PC-3 (cell line): Measurements from ENCODE around the gene BCAR3. TPM values are rescaled to one million over a fixed set of nuclear protein-coding genes. Genes with fewer than 3 reads are reported as not detected.

Experiments
- ATAC-seq: fragments of 200-7000 bp; cut with Tn5 transposase; 2 replicates; pipeline ENCODE4 v1.9.1; 2020; ENCODE audit warnings: mild to moderate bottlenecking, moderate library complexity
- BruUV-seq: library from RNA; stranded (reverse); fragments of 400-500 nt; replicated peaks from 2 replicates; lab custom pipeline; 2021; lab: Mats Ljungman, UMichigan
- CTCF ChIA-PET: fragments of 300-600 bp; sonication (Branson Sonifier 250); formaldehyde crosslinking; loops from one replicate; lab custom pipeline; 2022; ENCODE audit warnings: antibody characterized with exemption; lab: Charles Lee
- POLR2A ChIA-PET: fragments of 300-600 bp; sonication (Branson Sonifier 250); formaldehyde crosslinking; loops from one replicate; lab custom pipeline; 2022; ENCODE audit warnings: antibody characterized with exemption; ENCODE audit not compliant: unreplicated experiment; lab: Charles Lee
- DNase-seq: peaks from one replicate; pipeline ENCODE4 v3.0.0-alpha.2; 2015
- H2AFZ ChIP-seq: fragments of 300-600 bp; sonication (generic); 2 replicates; pipeline ENCODE4 v1.6.0; 2016; ENCODE audit warnings: antibody characterized with exemption, low read length
- H3F3A ChIP-seq: fragments of 300-600 bp; sonication (generic); one replicate; pipeline ENCODE4 v1.6.0; 2017; ENCODE audit warnings: antibody characterized with exemption, low read length, control low read depth, mild to moderate bottlenecking; ENCODE audit not compliant: unreplicated experiment
- H3K27ac ChIP-seq: fragments of 300-600 bp; sonication (generic); 2 replicates; pipeline ENCODE4 v1.5.1; 2016; ENCODE audit warnings: mild to moderate bottlenecking, low read length
- H3K27me3 ChIP-seq: fragments of 300-600 bp; sonication (generic); 2 replicates; pipeline ENCODE4 v1.6.1; 2016; ENCODE audit warnings: low read length, mixed read lengths
- H3K36me3 ChIP-seq: fragments of 300-600 bp; sonication (generic); 2 replicates; pipeline ENCODE4 v1.6.1; 2016; ENCODE audit warnings: low read depth, mixed run types, low read length, mixed read lengths
- H3K4me1 ChIP-seq: fragments of 300-600 bp; sonication (generic); 2 replicates; pipeline ENCODE4 v1.5.1; 2016; ENCODE audit warnings: low read length; ENCODE audit not compliant: insufficient read depth
- H3K4me2 ChIP-seq: fragments of 300-600 bp; sonication (generic); 2 replicates; pipeline ENCODE4 v1.6.0; 2016; ENCODE audit warnings: low read length
- H3K4me3 ChIP-seq: fragments of 300-600 bp; sonication (generic); 2 replicates; pipeline ENCODE4 v1.5.1; 2016; ENCODE audit warnings: mild to moderate bottlenecking, low read length, mixed read lengths
- H3K79me2 ChIP-seq: fragments of 300-600 bp; sonication (generic); 2 replicates; pipeline ENCODE4 v1.6.1; 2017; ENCODE audit warnings: low read length, mixed read lengths
- H3K9ac ChIP-seq: fragments of 300-600 bp; sonication (generic); 2 replicates; pipeline ENCODE4 v1.6.0; 2016; ENCODE audit warnings: mild to moderate bottlenecking, low read length
- H3K9me2 ChIP-seq: fragments of 300-600 bp; sonication (generic); replicated peaks from 2 replicates; pipeline ENCODE4 v1.6.1; 2016; ENCODE audit warnings: mixed run types, low read length, mixed read lengths
- H3K9me3 ChIP-seq: fragments of 300-600 bp; sonication (generic); 2 replicates; pipeline ENCODE4 v1.6.1; 2016; ENCODE audit warnings: low read length, mixed read lengths
- H4K20me1 ChIP-seq: fragments of 300-600 bp; sonication (generic); 2 replicates; pipeline ENCODE4 v1.6.1; 2016; ENCODE audit warnings: low read length, mixed read lengths
- EZH2 ChIP-seq: fragments of 300-600 bp; sonication (generic); IDR thresholded peaks from one replicate; pipeline ENCODE4 v1.6.1; 2017; ENCODE audit warnings: antibody characterized with exemption, mild to moderate bottlenecking, low read length; ENCODE audit not compliant: unreplicated experiment
- EZH2phosphoT487 ChIP-seq: fragments of 300-600 bp; sonication (generic); IDR thresholded peaks from 2 replicates; pipeline ENCODE4 v1.6.1; 2018; ENCODE audit warnings: mild to moderate bottlenecking, antibody characterized with exemption, low read length, borderline replicate concordance
- intact Hi-C: fragments of 100-400 bp; cut with micrococcal nuclease; formaldehyde crosslinking; loops from 2 replicates; pipeline ENCODE4 v1.9.0; 2023
- total RNA-seq: library from RNA; depleted of rRNA; stranded (reverse); fragments of >200 nt; gene quantifications from 2 replicates; pipeline ENCODE4 v1.2.3, GENCODE V29; 2014
- TF ChIP-seq, protein P1 (sequence below): fragments of 300-600 bp; sonication (generic); conservative IDR thresholded peaks from 2 replicates; pipeline ENCODE4 v1.5.1; 2017; ENCODE audit warnings: antibody characterized with exemption, low read depth, mild to moderate bottlenecking, low read length

Gene BCAR3
- total RNA-seq, 1 experiment from 2014 or later, result 171 TPM

DNA sequence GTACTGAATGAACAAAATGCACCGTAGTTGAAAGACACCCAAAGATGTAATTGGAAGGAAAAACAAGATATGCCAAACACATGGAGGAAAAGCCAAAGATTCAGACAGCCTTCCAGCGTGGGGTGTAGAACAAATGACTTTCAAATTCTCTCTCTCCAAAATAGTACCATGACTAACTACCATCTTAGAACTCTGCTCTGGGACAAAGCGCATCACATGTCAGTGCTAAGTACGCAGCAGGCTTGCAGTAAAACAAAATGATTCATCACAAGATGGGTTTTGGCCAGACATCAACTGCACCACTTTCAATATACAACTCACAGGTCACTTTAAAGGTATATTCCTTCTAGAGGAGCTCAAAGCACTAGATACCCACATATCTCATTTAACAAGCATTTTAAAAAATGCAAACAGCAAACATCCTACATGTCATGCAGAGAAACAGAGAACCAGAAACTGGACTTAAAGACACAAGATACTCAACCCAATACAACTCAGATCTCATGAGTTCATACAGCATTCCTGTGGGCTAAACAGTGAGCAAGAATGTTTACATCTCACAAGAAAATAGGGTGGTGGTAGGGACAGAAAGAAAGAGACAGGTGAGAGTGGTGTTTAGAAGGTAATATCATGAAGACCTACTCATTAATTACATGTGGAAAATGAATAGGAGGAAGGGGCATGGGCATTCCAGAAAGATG is 75.7 kb downstream of the BCAR3 start:
- H2AFZ ChIP-seq, result no peak overlapping the region
- peaks cover 89% of the 10 kb centered on the region for H4K20me1 ChIP-seq
- CTCF ChIA-PET, result interaction anchor here (0.5 kb wide), 1 partner anchor 47 kb away, joined by 3 read pairs; no protein-coding TSS in a partner anchor
- H3F3A ChIP-seq, result peaks cover 5% of the 10 kb centered on the region
- peaks cover 46% of the 10 kb centered on the region for H3K4me1 ChIP-seq
- intact Hi-C loops, result no loop called here
- peaks cover 100% of the 10 kb centered on the region for H3K79me2 ChIP-seq
- H3K4me2 ChIP-seq, result peak overlapping the region; percentile 30
- TF ChIP-seq, protein P1, sequence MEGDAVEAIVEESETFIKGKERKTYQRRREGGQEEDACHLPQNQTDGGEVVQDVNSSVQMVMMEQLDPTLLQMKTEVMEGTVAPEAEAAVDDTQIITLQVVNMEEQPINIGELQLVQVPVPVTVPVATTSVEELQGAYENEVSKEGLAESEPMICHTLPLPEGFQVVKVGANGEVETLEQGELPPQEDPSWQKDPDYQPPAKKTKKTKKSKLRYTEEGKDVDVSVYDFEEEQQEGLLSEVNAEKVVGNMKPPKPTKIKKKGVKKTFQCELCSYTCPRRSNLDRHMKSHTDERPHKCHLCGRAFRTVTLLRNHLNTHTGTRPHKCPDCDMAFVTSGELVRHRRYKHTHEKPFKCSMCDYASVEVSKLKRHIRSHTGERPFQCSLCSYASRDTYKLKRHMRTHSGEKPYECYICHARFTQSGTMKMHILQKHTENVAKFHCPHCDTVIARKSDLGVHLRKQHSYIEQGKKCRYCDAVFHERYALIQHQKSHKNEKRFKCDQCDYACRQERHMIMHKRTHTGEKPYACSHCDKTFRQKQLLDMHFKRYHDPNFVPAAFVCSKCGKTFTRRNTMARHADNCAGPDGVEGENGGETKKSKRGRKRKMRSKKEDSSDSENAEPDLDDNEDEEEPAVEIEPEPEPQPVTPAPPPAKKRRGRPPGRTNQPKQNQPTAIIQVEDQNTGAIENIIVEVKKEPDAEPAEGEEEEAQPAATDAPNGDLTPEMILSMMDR, result no peak
- TF ChIP-seq EZH2 (no peak), EZH2phosphoT487 (no peak)
- peak overlapping the region; percentile 59 for H3K27ac ChIP-seq
- DNase-seq (peak; percentile 86), ATAC-seq (peak; percentile 78)
- no peaks in the 10 kb centered on the region for H3K27me3 ChIP-seq
- no peak overlapping the region for H3K4me3 ChIP-seq
- peaks cover 46% of the 10 kb centered on the region for H3K36me3 ChIP-seq
- POLR2A ChIA-PET, result interaction anchor here (0.7 kb wide), 1 partner anchor 205 kb away, joined by 4 read pairs; no protein-coding TSS in a partner anchor
- H3K9ac ChIP-seq, result no peak overlapping the region
- H3K9me2 ChIP-seq, result no peaks in the 10 kb centered on the region
- BruUV-seq, result no TSS peak
- H3K9me3 ChIP-seq, result no peaks in the 10 kb centered on the region

- Histone ChIP-seq H3K4me2 (peak overlapping the region; percentile 9; the same call in 1 of the 2 replicates), H3K27ac (peak overlapping the region; percentile 59), H3K4me1 (peaks cover 46% of the 10 kb centered on the region), H4K20me1 (peaks cover 91% of the 10 kb centered on the region), H3K4me3 (no peak overlapping the region), H3K27me3 (no peaks in the 10 kb centered on the region), H3K36me3 (peaks cover 52% of the 10 kb centered on the region), H3K79me2 (peaks cover 100% of the 10 kb centered on the region), H3K9me3 (no peaks in the 10 kb centered on the region), H3K9ac (no peak overlapping the region), H2AFZ (no peak overlapping the region), H3F3A (peaks cover 5% of the 10 kb centered on the region), H3K9me2 (no peaks in the 10 kb centered on the region)
- ATAC-seq (no peak), DNase-seq (no peak)
- POLR2A ChIA-PET, result no interaction called here
- no TSS peak for BruUV-seq
- CTCF ChIA-PET, result no interaction called here
- TF ChIP-seq, protein P1, result no peak
- no peak for TF ChIP-seq EZH2
- no peak for TF ChIP-seq EZH2phosphoT487
- intact Hi-C loops, result no loop called here
Observed at GRCh38 chr1:93605026-93605568, 76.5 kb downstream of the BCAR3 start.

GRCh38 chr1:93604411-93604810 is 77.2 kb downstream of the BCAR3 start:
- peaks cover 100% of the 10 kb centered on the region for H3K79me2 ChIP-seq
- ChIA-PET CTCF (no interaction called here), POLR2A (no interaction called here)
- H3K9me2 ChIP-seq, result no peaks in the 10 kb centered on the region
- no TSS peak for BruUV-seq
- H3K4me3 ChIP-seq, result no peak overlapping the region
- 0 out of 2 replicates have a peak overlapping the region, but pooled peaks have one; percentile 59 for H3K27ac ChIP-seq
- peaks cover 5% of the 10 kb centered on the region for H3F3A ChIP-seq
- no peak overlapping the region for H3K4me2 ChIP-seq
- H3K27me3 ChIP-seq, result no peaks in the 10 kb centered on the region
- no peak for ATAC-seq
- H3K36me3 ChIP-seq, result peaks cover 58% of the 10 kb centered on the region
- H3K9me3 ChIP-seq, result no peaks in the 10 kb centered on the region
- H2AFZ ChIP-seq, result no peak overlapping the region
- peaks cover 91% of the 10 kb centered on the region for H4K20me1 ChIP-seq
- H3K4me1 ChIP-seq, result peaks cover 46% of the 10 kb centered on the region
- H3K9ac ChIP-seq, result no peak overlapping the region
- DNase-seq, result no peak
- TF ChIP-seq EZH2, result no peak
- TF ChIP-seq, protein P1, result no peak
- no peak for TF ChIP-seq EZH2phosphoT487
- intact Hi-C loops, result no loop called here
